HG02571 (cell line): ENCODE data around the gene KITLG.
"Not testable (repeated sequence)": the region's sequence is repeated elsewhere in the genome, so short reads cannot be mapped to it uniquely, and the experiment has no call there.

Experiments used
- ATAC-seq: cut with Tn5 transposase; IDR thresholded peaks from one replicate; pipeline ENCODE4 v1.9.1; 2021; ENCODE audit warnings: mild to moderate bottlenecking, moderate library complexity; ENCODE audit not compliant: unreplicated experiment

The KITLG gene

DNA sequence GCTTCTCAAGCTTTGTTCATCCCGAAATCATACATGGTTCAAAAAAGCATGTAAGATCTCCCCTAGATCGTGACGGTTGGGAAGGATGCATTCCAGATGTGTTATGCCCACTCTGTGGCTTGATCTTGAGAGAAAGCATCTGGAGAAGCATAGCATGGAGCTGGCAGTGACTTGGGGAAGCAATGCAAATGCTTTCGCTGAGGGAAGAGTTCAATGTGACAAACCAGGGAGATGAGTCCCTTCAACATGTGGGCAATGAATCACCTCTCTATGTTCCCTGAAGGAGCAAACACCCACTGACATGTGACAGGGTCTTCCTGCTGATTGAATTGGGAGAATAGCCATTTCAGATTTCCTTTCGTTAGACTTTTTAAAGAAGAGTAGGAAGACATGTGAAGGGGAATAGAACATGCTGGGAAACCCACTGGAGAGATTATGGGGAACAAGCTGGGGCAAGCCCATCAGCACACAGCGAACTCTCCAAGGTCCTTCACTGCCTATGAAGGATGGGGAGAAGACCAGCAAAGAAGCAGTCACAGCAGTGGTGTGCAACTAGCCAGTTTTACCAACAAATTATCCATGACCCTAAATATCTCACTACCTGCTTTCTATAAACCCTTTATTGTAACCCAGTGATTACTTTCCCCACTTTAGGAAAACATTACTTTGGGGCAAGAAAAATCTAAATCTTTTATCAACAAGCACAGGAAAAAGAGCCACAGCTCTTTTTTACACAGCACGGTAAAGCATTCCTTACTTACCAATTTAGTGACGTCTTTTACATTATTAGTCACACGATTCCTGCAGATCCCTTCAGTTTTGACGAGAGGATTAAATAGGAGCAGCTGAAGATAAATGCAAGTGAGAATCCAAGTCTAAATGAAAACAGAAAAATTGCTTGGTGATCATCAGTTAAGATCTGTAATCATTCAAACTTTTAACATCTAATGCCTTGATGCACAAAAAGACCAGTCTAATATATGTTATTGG, 35.0 kb downstream of the KITLG start:
- no peak for ATAC-seq

GRCh38 chr12:88539893-88540292, 40.4 kb downstream of the KITLG start:
- ATAC-seq, result no peak

DNA sequence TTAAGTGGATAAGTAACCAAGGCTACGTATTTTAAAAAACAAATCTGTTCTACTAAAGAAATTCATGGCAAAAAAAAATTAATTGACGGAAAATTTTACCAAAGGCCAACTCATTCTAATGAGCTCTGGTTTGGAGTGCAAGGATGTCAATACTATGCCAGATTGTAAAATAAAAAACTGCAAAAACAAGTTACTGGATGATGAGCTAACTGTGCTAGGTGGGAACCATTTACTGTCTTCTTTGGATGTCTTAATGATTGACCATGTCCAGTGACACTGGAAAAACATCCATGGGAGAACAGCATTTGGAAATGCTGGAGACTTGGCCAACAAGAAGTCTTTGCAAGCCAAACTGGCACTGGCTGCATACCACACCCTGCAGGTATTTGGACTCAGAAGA, 41.6 kb downstream of the KITLG start:
- ATAC-seq, result no peak

DNA sequence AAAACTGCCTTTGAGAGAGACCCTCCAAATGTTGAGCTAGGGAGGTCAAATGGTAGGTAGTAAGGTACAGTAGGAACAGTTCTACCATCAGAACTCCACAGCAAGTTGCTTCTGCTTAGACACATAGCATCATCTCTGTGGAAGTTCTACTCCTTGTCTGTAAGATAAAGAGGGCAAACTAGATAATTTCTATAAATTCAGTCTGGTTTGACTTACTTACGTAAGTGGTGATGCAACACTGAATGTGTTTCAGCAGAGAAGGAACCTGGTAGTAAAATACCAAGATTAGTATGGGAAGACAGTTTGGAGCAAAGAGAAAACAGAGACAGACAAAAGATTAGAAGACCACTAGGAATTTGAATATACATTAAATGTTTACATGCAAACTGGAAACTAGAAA, 42.0 kb downstream of the KITLG start:
- ATAC-seq, result no peak

DNA sequence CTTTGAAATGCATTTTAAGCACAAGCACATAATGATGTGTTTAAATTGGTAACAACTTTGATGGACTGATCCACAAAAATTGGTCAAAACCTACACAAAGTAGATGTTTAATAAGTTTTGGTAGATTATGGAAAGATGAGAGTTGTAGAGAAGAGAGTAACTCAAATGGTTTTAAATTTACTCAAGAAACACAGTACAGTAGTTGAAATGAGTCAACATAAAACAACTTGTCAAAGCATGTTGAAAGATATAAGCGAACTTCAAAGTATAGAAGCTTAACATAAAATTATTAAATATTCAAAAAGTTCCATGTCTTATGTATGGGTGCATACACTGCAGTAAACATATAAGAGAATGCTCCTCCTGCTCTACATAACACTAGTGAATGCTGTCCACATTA, 49.4 kb downstream of the KITLG start:
- ATAC-seq, result no peak

- ATAC-seq, result no peak
Measured at GRCh38 chr12:88529531-88530488, 50.5 kb downstream of the KITLG start.

- no peak for ATAC-seq
Measured at GRCh38 chr12:88522961-88523360, 57.3 kb downstream of the KITLG start.

- ATAC-seq, result no peak
Measured at GRCh38 chr12:88520436-88520820, 59.8 kb downstream of the KITLG start.

- ATAC-seq, result no peak
Measured at GRCh38 chr12:88519802-88520435, 60.4 kb downstream of the KITLG start.

GRCh38 chr12:88518863-88519403, 61.3 kb downstream of the KITLG start:
- ATAC-seq, result no peak

GRCh38 chr12:88516811-88517210, 63.5 kb downstream of the KITLG start:
- no peak for ATAC-seq

GRCh38 chr12:88510843-88511242, 69.4 kb downstream of the KITLG start:
- ATAC-seq, result no peak

DNA sequence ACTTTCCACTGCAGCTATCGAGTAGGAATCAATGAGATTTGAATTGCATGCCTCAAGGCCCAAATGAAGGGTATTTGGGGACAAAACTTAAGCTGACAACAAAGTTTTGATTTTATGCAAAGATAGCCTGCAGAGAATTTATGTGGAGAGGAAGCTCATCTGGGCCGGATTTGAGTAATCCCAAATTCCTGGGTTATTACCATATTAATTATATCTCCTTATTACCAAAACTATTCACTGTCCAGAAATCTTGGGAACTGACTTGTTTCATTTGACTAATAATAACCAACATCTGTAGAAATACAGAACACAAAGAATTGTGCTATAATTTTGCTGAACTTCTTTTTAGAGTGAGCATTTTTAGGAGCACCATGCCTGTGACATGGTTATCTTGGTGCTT, 70.4 kb downstream of the KITLG start:
- no peak for ATAC-seq

DNA sequence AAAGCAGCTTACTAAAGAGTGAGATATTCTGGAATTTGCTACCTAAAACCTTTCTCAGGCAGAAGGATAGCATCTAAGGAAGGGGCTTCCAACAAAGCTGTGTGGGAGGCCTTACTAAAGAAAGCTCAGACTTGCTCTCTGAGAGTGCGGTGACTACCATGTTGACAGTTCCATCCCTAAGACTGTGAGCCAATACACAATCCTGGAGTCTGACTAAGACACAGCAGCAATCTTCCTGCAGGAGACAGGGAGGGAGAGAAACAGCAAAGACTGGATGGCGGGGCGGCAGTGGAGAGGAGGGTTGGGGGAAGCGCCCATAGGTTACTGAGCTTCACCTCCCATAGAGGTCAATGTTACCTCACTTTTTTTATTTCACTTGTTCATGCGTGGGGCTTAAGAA, 70.9 kb downstream of the KITLG start:
- ATAC-seq, result no peak

DNA sequence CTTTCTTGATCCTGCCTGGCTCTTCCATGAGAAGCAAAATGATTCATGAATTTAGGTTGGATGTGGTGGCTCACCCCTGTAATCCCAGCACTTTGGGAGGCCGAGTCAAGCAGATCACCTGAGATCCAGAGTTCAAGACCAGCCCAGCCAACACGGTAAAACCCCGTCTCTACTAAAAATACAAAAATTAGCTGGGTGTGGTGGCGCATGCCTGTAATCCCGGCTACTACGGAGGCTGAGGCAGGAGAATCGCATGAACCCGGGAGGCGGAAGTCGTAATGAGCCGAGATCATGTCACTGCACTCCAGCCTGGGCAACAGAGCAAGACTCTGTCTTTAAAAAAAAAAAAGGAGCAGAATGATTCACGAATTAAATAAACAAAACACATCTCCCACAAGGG, 72.4 kb downstream of the KITLG start:
- ATAC-seq, result not testable (repeated sequence)

DNA sequence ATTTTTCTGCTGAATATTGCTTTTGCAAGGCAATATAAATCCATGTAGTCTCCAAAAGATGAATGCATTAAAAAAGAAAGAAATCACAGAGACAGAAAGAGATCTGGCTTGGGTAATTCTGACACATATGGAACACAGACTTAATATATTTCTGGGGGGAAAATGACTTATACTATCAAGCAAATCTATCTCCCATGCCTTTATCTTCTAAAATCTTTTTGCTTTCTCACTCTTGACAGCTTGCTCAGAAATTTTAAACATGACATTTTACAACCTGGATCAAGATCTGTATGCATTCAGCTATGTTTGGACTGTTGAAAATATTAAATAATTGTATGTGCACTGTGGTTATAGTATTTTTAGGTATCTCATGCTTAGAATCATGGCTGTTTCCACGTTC, 73.0 kb downstream of the KITLG start:
- no peak for ATAC-seq

GRCh38 chr12:88505696-88506095, 74.6 kb downstream of the KITLG start:
- ATAC-seq, result no peak

DNA sequence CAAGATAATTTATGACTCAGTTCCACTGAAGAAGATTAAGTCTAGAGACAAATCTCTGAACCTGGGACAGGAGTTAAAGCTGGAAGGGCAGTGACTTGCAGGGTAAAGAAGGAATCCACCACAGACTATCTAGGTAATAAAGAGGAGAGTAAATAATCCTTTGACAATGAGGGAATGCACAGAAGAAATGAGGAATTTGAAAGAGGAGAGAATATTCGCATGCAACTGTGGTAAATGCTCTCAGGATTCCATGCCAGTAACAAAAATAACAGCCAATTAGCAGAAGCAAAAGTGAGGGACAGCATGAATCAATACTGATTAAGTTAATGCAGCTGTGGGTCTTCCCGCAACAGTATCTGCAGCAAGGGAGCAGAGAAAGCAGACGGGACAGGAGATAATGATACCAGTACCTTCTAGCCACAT, 77.0 kb downstream of the KITLG start:
- ATAC-seq, result no peak

DNA sequence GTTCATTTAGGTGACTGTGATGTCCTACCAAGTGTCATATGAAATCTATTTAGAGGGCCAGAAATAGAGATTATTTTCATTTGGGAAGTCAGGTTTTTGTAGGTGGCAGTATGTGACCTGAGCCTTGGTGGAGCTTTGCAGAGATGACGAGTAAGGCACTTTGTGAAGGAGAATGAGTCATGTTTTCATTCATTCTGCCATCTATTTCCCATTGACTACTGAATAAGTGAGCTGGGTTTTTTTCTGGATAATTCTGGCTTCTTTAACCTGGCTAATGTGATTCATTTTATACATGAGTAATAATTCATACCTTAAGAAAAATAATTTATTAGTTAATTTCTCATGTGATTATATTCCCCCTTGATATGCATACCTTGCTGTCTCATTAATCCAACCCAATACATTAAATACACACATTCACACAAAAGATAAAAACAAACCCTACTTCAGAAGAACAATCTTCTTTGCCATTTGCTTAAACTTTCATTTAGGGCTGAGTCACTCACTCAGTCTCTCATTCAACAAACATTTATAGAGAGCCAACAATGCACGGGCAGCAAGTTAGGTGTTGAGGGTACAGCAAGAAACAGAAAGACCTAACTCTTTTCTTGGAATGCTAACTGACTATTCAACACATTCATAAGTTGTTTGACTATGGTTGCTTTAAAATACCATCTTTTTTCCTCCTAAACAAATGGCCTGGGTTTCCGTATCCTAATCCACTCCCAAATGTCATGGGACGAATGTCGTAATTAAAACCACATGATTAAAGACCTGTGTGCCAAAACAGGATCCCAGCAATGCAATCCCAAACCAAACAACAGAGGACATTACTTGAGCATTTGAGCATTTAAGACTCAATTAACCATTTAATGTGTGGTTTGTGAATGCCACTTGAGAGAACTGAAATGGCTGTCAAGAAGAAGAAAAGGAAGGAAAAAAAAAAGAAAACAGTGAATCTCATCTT, 78.0 kb downstream of the KITLG start:
- ATAC-seq, result no peak
